Transverse colon (tissue), 4 donors: ENCODE measurements around the gene RBM38. TPM values are rescaled to one million over a fixed set of nuclear protein-coding genes. Genes with fewer than 3 reads are reported as not detected.

Source experiments
- DNase-seq: peaks from one replicate; pipeline ENCODE4 v3.0.0-alpha.2; 2019
- H3K27ac ChIP-seq, 4 donors: fragments of 200-600 bp; sonication (generic); 2 replicates each; pipeline ENCODE4 v1.5.1; 2016 to 2018; ENCODE audit warnings: inconsistent platforms in 4 of 4
- H3K27me3 ChIP-seq: fragments of 200-600 bp; sonication (generic); 2 replicates; pipeline ENCODE4 v1.5.1; 2017; ENCODE audit warnings: inconsistent platforms
- H3K36me3 ChIP-seq, 4 donors: fragments of 200-600 bp; sonication (generic); 2 replicates each; pipeline ENCODE4 v1.5.1; 2017 to 2019; ENCODE audit warnings: inconsistent platforms in 4 of 4
- H3K4me1 ChIP-seq, 4 donors: fragments of 200-600 bp; sonication (generic); 2 replicates each; pipeline ENCODE4 v1.5.1; 2017 to 2020; ENCODE audit warnings: inconsistent platforms in 4 of 4
- H3K4me3 ChIP-seq, 4 donors: fragments of 200-600 bp; sonication (generic); 1 replicate in 1 of 4; 2 replicates in 3 of 4; pipeline versions ENCODE4 v1.5.1 to v1.6.1; 2017 to 2019; ENCODE audit warnings: inconsistent platforms in 4 of 4
- H3K9me3 ChIP-seq, 2 donors: fragments of 200-600 bp; sonication (generic); 2 replicates each; pipeline ENCODE4 v1.5.1; 2017 to 2019; ENCODE audit warnings: inconsistent platforms in 2 of 2
- CTCF ChIP-seq, 5 experiments: fragments of 200-600 bp in 3 of 5; fragments of 450-650 bp in 2 of 5; sonication (generic) in 3 of 5; IDR thresholded peaks; 1 replicate in 2 of 5; 2 replicates in 3 of 5; pipeline ENCODE4 v1.5.1; 2016 to 2017; ENCODE audit warnings: antibody characterized with exemption in 5 of 5, inconsistent platforms in 3 of 5, mild to moderate bottlenecking in 2 of 5, moderate library complexity in 1 of 5
- EP300 ChIP-seq: sonication (generic); formaldehyde crosslinking; IDR thresholded peaks from one replicate; pipeline ENCODE4 v1.6.1; 2017; ENCODE audit warnings: antibody characterized with exemption, low read depth
- POLR2A ChIP-seq: fragments of 450-650 bp; IDR thresholded peaks from one replicate; pipeline ENCODE4 v1.6.1; 2016; ENCODE audit warnings: antibody characterized with exemption, mild to moderate bottlenecking, moderate library complexity
- POLR2AphosphoS5 ChIP-seq, 3 donors: sonication (generic); formaldehyde crosslinking; IDR thresholded peaks; one replicate each; pipeline ENCODE4 v1.6.1; 2016; ENCODE audit warnings: antibody characterized with exemption in 3 of 3
- whole genome bisulfite sequencing, 2 donors: methylation state at CpG; one replicate each; pipeline ENCODE4 v1.1.5; 2018; ENCODE audit warnings: low coverage in 1 of 2; 5-methylcytosine and 5-hydroxymethylcytosine counted together
- in situ Hi-C, 4 donors: fragments of 200-750 bp; cut with MboI; loops; one replicate each; pipeline versions ENCODE4 v1.15.0 to v1.15.1; 2017; ENCODE audit warnings: low sequenced_read_pairs in 3 of 4, low pct_ligation_motif_present in 1 of 4, low pct_unique_long_range_greater_than_20kb in 1 of 4
- intact Hi-C: fragments of 100-400 bp; cut with DNase I; formaldehyde crosslinking; loops from one replicate; pipeline ENCODE4 v1.15.1; 2023; ENCODE audit warnings: low total_unique reads
- total RNA-seq, 4 donors: library from RNA; depleted of rRNA; stranded (reverse); fragments of >200 nt; gene quantifications; one replicate each; pipeline ENCODE4 v1.1.0, GENCODE V29; 2016

RBM38 gene
- total RNA-seq, 4 donors from 2014 or later = 26.5 to 37.4 (median 30.4) TPM

- Histone ChIP-seq H3K36me3 (no peaks in the 10 kb centered on the region), H3K4me1 (no peaks in the 10 kb centered on the region), H3K27ac (no peak overlapping the region), H3K27me3 (no peaks in the 10 kb centered on the region), H3K4me3 (no peak overlapping the region), H3K9me3 (no peaks in the 10 kb centered on the region)
- TF ChIP-seq CTCF (IDR thresholded peaks at IDR 0.05) (no peak), POLR2A (no peak), EP300 (no peak), POLR2AphosphoS5 (IDR thresholded peaks at IDR 0.05) (no peak)
- in situ Hi-C loops (no loop called here), intact Hi-C loops (no loop called here)
- 80 to 88% methylated on average over 2 to 20 of the region's 20 CpGs for WGBS, 2 donors
- no peak for DNase-seq
These were observed 29.5 kb downstream of the RBM38 start for GRCh38 chr20:57420571-57421252.

GRCh38 chr20:57421253-57422220, 30.3 kb downstream of the RBM38 start:
- DNase-seq = no peak
- intact Hi-C loops (no loop called here), in situ Hi-C loops (no loop called here)
- Histone ChIP-seq H3K27me3 (no peaks in the 10 kb centered on the region), H3K36me3 (no peaks in the 10 kb centered on the region), H3K9me3 (no peaks in the 10 kb centered on the region), H3K27ac (no peak overlapping the region), H3K4me3 (no peak overlapping the region), H3K4me1 (no peaks in the 10 kb centered on the region)
- TF ChIP-seq CTCF (IDR thresholded peaks at IDR 0.05) (no peak), EP300 (no peak), POLR2AphosphoS5 (IDR thresholded peaks at IDR 0.05) (no peak), POLR2A (no peak)
- 91% methylated on average over 26 of the region's 26 CpGs; no CpG with 5 or more reads in 1 of the 2 donors for WGBS, 2 donors

GRCh38 chr20:57422254-57422653, 31.1 kb downstream of the RBM38 start:
- 74% methylated on average over 7 of the region's 7 CpGs; no CpG with 5 or more reads in 1 of the 2 donors for WGBS, 2 donors
- TF ChIP-seq EP300 = no peak
- TF ChIP-seq POLR2A = no peak
- TF ChIP-seq POLR2AphosphoS5 (IDR thresholded peaks at IDR 0.05) = no peak
- TF ChIP-seq CTCF (IDR thresholded peaks at IDR 0.05) = no peak
- Histone ChIP-seq H3K36me3 (no peaks in the 10 kb centered on the region), H3K27ac (no peak overlapping the region), H3K4me3 (no peak overlapping the region), H3K9me3 (no peaks in the 10 kb centered on the region), H3K27me3 (no peaks in the 10 kb centered on the region), H3K4me1 (no peaks in the 10 kb centered on the region)
- in situ Hi-C loops = no loop called here
- intact Hi-C loops = no loop called here
- no peak for DNase-seq
